ENCODE measurements around the gene EPHA3.

EPHA3 gene

GRCh38 chr3:89245612-89246011, 138.2 kb downstream of the EPHA3 start:
- no peak overlapping the region for H3K14ac ChIP-seq (ENCODE audit: low read length in 2 of 2)
- H3K27me3 ChIP-seq (ENCODE audit: control insufficient read depth in 1 of 2, insufficient read depth in 1 of 2, low read length in 2 of 2) = no peaks in the 10 kb centered on the region
- no peak overlapping the region for H2AK5ac ChIP-seq (ENCODE audit: low read length, severe bottlenecking)
- H2BK15ac ChIP-seq (ENCODE audit: low read depth, poor library complexity, severe bottlenecking) = no peak overlapping the region
- no peaks in the 10 kb centered on the region for H3K79me1 ChIP-seq (replicated peaks; ENCODE audit: low read length, poor library complexity, severe bottlenecking)
- no peak overlapping the region for H3K23ac ChIP-seq (ENCODE audit: low read length in 2 of 2)
- no peak overlapping the region for H3K4ac ChIP-seq (ENCODE audit: low read depth in 1 of 2, low read length in 2 of 2)
- H3K9ac ChIP-seq (ENCODE audit: low read length) = no peak overlapping the region
- H3K4me1 ChIP-seq (ENCODE audit: control insufficient read depth, insufficient read depth, low read depth, low read length) = no peaks in the 10 kb centered on the region
- no peaks in the 10 kb centered on the region for H3K9me3 ChIP-seq (ENCODE audit: control insufficient read depth, low read length)
- 88% methylated on average over 1 of the region's 2 CpGs for WGBS
- H3K4me3 ChIP-seq (ENCODE audit: insufficient read depth in 1 of 2, low read depth in 1 of 2, low read length in 2 of 2) = no peak overlapping the region
- no peak overlapping the region for H4K91ac ChIP-seq (ENCODE audit: low read length)
- no peaks in the 10 kb centered on the region for H3K36me3 ChIP-seq (ENCODE audit: control insufficient read depth in 1 of 2, insufficient read depth in 2 of 2, low read depth in 1 of 2, low read length in 2 of 2)
- H4K8ac ChIP-seq (ENCODE audit: low read length) = no peak overlapping the region
- H2AFZ ChIP-seq (ENCODE audit: low read depth, low read length) = no peak overlapping the region
- H3K4me2 ChIP-seq (ENCODE audit: low read length, poor library complexity, severe bottlenecking) = no peak overlapping the region
- H2BK120ac ChIP-seq (ENCODE audit: low read depth, low read length) = no peak overlapping the region
- H2BK5ac ChIP-seq (ENCODE audit: low read depth, low read length, poor library complexity, severe bottlenecking) = no peak overlapping the region
- H2BK12ac ChIP-seq (ENCODE audit: low read length in 2 of 2) = no peak overlapping the region
- no peak overlapping the region for H3K18ac ChIP-seq (ENCODE audit: low read depth in 1 of 2, low read length in 2 of 2)
- no peak for DNase-seq
- no peak overlapping the region for H3K27ac ChIP-seq (ENCODE audit: low read length, poor library complexity, severe bottlenecking)

GRCh38 chr3:89246326-89246725, 138.9 kb downstream of the EPHA3 start:
- Histone ChIP-seq H3K4ac (ENCODE audit: low read depth in 1 of 2, low read length in 2 of 2) (no peak overlapping the region), H3K27me3 (ENCODE audit: control insufficient read depth in 1 of 2, insufficient read depth in 1 of 2, low read length in 2 of 2) (no peaks in the 10 kb centered on the region), H3K36me3 (ENCODE audit: control insufficient read depth in 1 of 2, insufficient read depth in 2 of 2, low read depth in 1 of 2, low read length in 2 of 2) (no peaks in the 10 kb centered on the region), H3K79me1 (replicated peaks; ENCODE audit: low read length, poor library complexity, severe bottlenecking) (no peaks in the 10 kb centered on the region), H3K4me2 (ENCODE audit: low read length, poor library complexity, severe bottlenecking) (no peak overlapping the region), H2AFZ (ENCODE audit: low read depth, low read length) (no peak overlapping the region), H3K9ac (ENCODE audit: low read length) (no peak overlapping the region), H2BK12ac (ENCODE audit: low read length in 2 of 2) (no peak overlapping the region), H2BK15ac (ENCODE audit: low read depth, poor library complexity, severe bottlenecking) (no peak overlapping the region), H4K8ac (ENCODE audit: low read length) (no peak overlapping the region), H3K27ac (ENCODE audit: low read length, poor library complexity, severe bottlenecking) (no peak overlapping the region), H2AK5ac (ENCODE audit: low read length, severe bottlenecking) (no peak overlapping the region), H4K91ac (ENCODE audit: low read length) (no peak overlapping the region), H3K4me3 (ENCODE audit: insufficient read depth in 1 of 2, low read depth in 1 of 2, low read length in 2 of 2) (no peak overlapping the region), H3K14ac (ENCODE audit: low read length in 2 of 2) (no peak overlapping the region), H2BK5ac (ENCODE audit: low read depth, low read length, poor library complexity, severe bottlenecking) (no peak overlapping the region), H3K18ac (ENCODE audit: low read depth in 1 of 2, low read length in 2 of 2) (no peak overlapping the region), H3K23ac (ENCODE audit: low read length in 2 of 2) (no peak overlapping the region), H3K4me1 (ENCODE audit: control insufficient read depth, insufficient read depth, low read depth, low read length) (no peaks in the 10 kb centered on the region), H2BK120ac (ENCODE audit: low read depth, low read length) (no peak overlapping the region), H3K9me3 (ENCODE audit: control insufficient read depth, low read length) (no peaks in the 10 kb centered on the region)
- no CpG with 5 or more reads among the region's 1 CpG for WGBS
- no peak for DNase-seq

GRCh38 chr3:89250742-89251141, 143.3 kb downstream of the EPHA3 start:
- no peak overlapping the region for H4K91ac ChIP-seq (ENCODE audit: low read length)
- H2BK12ac ChIP-seq (ENCODE audit: low read length in 2 of 2) = no peak overlapping the region
- no peak overlapping the region for H2AFZ ChIP-seq (ENCODE audit: low read depth, low read length)
- no peaks in the 10 kb centered on the region for H3K79me1 ChIP-seq (replicated peaks; ENCODE audit: low read length, poor library complexity, severe bottlenecking)
- H3K4me1 ChIP-seq (ENCODE audit: control insufficient read depth, insufficient read depth, low read depth, low read length) = no peaks in the 10 kb centered on the region
- no peak overlapping the region for H3K4me3 ChIP-seq (ENCODE audit: insufficient read depth in 1 of 2, low read depth in 1 of 2, low read length in 2 of 2)
- no peaks in the 10 kb centered on the region for H3K27me3 ChIP-seq (ENCODE audit: control insufficient read depth in 1 of 2, insufficient read depth in 1 of 2, low read length in 2 of 2)
- H3K14ac ChIP-seq (ENCODE audit: low read length in 2 of 2) = no peak overlapping the region
- H3K9me3 ChIP-seq (ENCODE audit: control insufficient read depth, low read length) = no peaks in the 10 kb centered on the region
- no peak overlapping the region for H3K9ac ChIP-seq (ENCODE audit: low read length)
- no peak overlapping the region for H3K23ac ChIP-seq (ENCODE audit: low read length in 2 of 2)
- H3K36me3 ChIP-seq (ENCODE audit: control insufficient read depth in 1 of 2, insufficient read depth in 2 of 2, low read depth in 1 of 2, low read length in 2 of 2) = no peaks in the 10 kb centered on the region
- no peak overlapping the region for H2AK5ac ChIP-seq (ENCODE audit: low read length, severe bottlenecking)
- H2BK5ac ChIP-seq (ENCODE audit: low read depth, low read length, poor library complexity, severe bottlenecking) = no peak overlapping the region
- H2BK15ac ChIP-seq (ENCODE audit: low read depth, poor library complexity, severe bottlenecking) = no peak overlapping the region
- H4K8ac ChIP-seq (ENCODE audit: low read length) = no peak overlapping the region
- DNase-seq = no peak
- no peak overlapping the region for H3K4me2 ChIP-seq (ENCODE audit: low read length, poor library complexity, severe bottlenecking)
- H3K18ac ChIP-seq (ENCODE audit: low read depth in 1 of 2, low read length in 2 of 2) = no peak overlapping the region
- no peak overlapping the region for H3K27ac ChIP-seq (ENCODE audit: low read length, poor library complexity, severe bottlenecking)
- no peak overlapping the region for H3K4ac ChIP-seq (ENCODE audit: low read depth in 1 of 2, low read length in 2 of 2)
- no peak overlapping the region for H2BK120ac ChIP-seq (ENCODE audit: low read depth, low read length)
- WGBS = no CpG with 5 or more reads among the region's 1 CpG

- no peak overlapping the region for H3K14ac ChIP-seq (ENCODE audit: low read length in 2 of 2)
- WGBS = no CpG with 5 or more reads among the region's 4 CpGs
- no peak overlapping the region for H2BK15ac ChIP-seq (ENCODE audit: low read depth, poor library complexity, severe bottlenecking)
- H2AK5ac ChIP-seq (ENCODE audit: low read length, severe bottlenecking) = no peak overlapping the region
- H2BK120ac ChIP-seq (ENCODE audit: low read depth, low read length) = no peak overlapping the region
- DNase-seq = no peak
- no peak overlapping the region for H3K4me2 ChIP-seq (ENCODE audit: low read length, poor library complexity, severe bottlenecking)
- no peak overlapping the region for H4K91ac ChIP-seq (ENCODE audit: low read length)
- no peak overlapping the region for H3K23ac ChIP-seq (ENCODE audit: low read length in 2 of 2)
- no peaks in the 10 kb centered on the region for H3K79me1 ChIP-seq (replicated peaks; ENCODE audit: low read length, poor library complexity, severe bottlenecking)
- no peak overlapping the region for H4K8ac ChIP-seq (ENCODE audit: low read length)
- no peak overlapping the region for H3K4ac ChIP-seq (ENCODE audit: low read depth in 1 of 2, low read length in 2 of 2)
- no peak overlapping the region for H3K9ac ChIP-seq (ENCODE audit: low read length)
- no peak overlapping the region for H3K27ac ChIP-seq (ENCODE audit: low read length, poor library complexity, severe bottlenecking)
- no peak overlapping the region for H2AFZ ChIP-seq (ENCODE audit: low read depth, low read length)
- no peak overlapping the region for H2BK12ac ChIP-seq (ENCODE audit: low read length in 2 of 2)
- no peaks in the 10 kb centered on the region for H3K27me3 ChIP-seq (ENCODE audit: control insufficient read depth in 1 of 2, insufficient read depth in 1 of 2, low read length in 2 of 2)
- no peaks in the 10 kb centered on the region for H3K36me3 ChIP-seq (ENCODE audit: control insufficient read depth in 1 of 2, insufficient read depth in 2 of 2, low read depth in 1 of 2, low read length in 2 of 2)
- no peak overlapping the region for H2BK5ac ChIP-seq (ENCODE audit: low read depth, low read length, poor library complexity, severe bottlenecking)
- H3K18ac ChIP-seq (ENCODE audit: low read depth in 1 of 2, low read length in 2 of 2) = no peak overlapping the region
- H3K4me1 ChIP-seq (ENCODE audit: control insufficient read depth, insufficient read depth, low read depth, low read length) = no peaks in the 10 kb centered on the region
- H3K4me3 ChIP-seq (ENCODE audit: insufficient read depth in 1 of 2, low read depth in 1 of 2, low read length in 2 of 2) = no peak overlapping the region
- no peaks in the 10 kb centered on the region for H3K9me3 ChIP-seq (ENCODE audit: control insufficient read depth, low read length)
Measured at GRCh38 chr3:89252016-89252415, 144.6 kb downstream of the EPHA3 start.

All from mesenchymal stem cell (in vitro differentiated cells and primary cell).